ENCODE results near the gene LUC7L.

DNA sequence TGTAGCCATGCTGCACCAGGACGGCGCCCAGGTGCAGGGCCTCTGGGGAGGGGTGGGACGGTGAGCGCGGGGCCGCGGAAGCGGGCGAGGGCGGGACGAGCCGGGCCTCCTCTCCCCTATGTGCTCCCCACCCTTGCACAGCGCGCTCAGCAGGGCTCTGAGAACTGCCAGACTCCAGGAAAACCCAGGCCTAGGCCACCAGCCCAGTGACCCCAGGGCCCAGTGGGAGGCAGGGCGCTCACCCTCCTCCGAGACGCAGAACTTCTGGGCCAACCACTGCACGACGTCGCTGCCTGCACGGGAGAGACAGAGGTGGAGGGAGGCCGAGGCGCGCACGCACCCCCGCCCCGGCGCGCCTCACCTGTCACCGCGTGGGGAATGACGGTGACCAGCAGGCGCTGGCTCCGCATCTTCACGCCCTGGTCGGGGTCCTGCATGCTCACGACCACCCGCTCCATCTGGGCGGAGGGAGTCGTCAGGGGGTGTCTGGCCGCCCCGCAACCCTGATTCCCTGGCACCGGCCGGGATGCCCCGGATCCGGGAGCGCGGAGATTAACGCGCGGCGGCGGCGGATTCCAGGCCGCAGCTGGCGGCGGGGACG is 45.9 kb upstream of the LUC7L start:
- TF ChIP-seq TCF12 (IDR thresholded peaks at IDR 0.05; ENCODE audit: low read depth), result no peak
- peak; percentile 91 for TF ChIP-seq MAX (IDR thresholded peaks at IDR 0.05)
- TF ChIP-seq REST (IDR thresholded peaks at IDR 0.05; ENCODE audit: low read depth), result no peak
- TF ChIP-seq TAF1 (IDR thresholded peaks at IDR 0.05; ENCODE audit: low read depth), result no peak
- TF ChIP-seq, protein P1, sequence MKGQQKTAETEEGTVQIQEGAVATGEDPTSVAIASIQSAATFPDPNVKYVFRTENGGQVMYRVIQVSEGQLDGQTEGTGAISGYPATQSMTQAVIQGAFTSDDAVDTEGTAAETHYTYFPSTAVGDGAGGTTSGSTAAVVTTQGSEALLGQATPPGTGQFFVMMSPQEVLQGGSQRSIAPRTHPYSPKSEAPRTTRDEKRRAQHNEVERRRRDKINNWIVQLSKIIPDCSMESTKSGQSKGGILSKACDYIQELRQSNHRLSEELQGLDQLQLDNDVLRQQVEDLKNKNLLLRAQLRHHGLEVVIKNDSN (IDR thresholded peaks at IDR 0.05), result no peak
- TF ChIP-seq TEAD4 (IDR thresholded peaks at IDR 0.05), result no peak
- no peak for TF ChIP-seq CEBPB (IDR thresholded peaks at IDR 0.05)
